Measurements from ENCODE around the gene GPR141. TPM values are rescaled to one million over a fixed set of nuclear protein-coding genes. Genes with fewer than 3 reads are reported as not detected.

Gene GPR141, protein sequence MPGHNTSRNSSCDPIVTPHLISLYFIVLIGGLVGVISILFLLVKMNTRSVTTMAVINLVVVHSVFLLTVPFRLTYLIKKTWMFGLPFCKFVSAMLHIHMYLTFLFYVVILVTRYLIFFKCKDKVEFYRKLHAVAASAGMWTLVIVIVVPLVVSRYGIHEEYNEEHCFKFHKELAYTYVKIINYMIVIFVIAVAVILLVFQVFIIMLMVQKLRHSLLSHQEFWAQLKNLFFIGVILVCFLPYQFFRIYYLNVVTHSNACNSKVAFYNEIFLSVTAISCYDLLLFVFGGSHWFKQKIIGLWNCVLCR
- total RNA-seq (2014; rRNA removed; shearing (Covaris generic)): not detected in 2 replicates

DNA sequence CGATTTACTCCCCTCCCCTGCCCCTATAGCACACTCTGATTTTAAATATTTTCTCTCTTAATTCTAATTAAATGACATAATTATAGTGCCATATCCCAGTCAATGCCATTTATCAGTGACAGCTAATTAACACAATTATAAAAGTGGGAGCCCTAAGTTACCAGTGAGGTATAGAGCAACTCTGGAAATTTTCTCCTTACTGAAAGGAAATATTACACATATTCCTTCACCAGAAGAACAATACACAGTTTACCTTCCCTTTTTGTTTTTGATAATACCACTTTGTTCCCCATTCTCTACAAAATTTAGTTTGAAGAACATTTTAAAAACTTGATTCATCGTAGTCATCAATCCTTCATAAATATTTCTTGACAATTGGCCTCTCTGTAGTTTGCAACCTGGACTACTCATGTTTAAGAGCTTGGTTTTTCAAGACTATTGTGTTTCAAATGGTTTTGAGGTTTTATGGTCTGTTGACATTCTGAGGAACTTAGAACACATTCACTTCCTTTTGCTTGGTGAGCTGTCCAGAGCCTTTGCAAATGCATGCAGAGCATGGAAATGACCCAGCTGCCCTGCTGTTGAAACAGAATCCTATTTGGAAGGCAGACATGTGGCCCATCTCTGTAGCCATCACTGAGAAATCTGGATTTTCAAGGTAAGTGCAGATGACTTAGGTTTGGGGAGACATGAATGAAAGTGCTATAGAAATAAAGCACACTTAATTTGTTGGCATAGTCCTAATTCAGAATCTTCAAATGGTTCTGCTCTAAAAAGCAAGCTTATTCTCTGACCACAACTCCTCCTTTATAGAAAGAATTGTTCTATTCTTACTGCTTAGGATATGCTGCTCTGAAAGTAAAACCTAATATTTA is at the start of gene GPR141:
Gene GPR141 (plus strand): TSS at position 521 of the 875 bp plus-strand sequence. CDS start 56,628 bp downstream, outside the sequence.
- DNase-seq: no peak
- Histone ChIP-seq H3K4me3 (ENCODE audit: insufficient read depth, low read depth, low read length) (no peak within 1 kb of the TSS), H3K27me3 (ENCODE audit: control insufficient read depth, insufficient read depth, low read length) (no peaks in the 10 kb centered on the region), H3K36me3 (replicated peaks; ENCODE audit: control insufficient read depth, insufficient read depth, low read length) (no peaks in the 10 kb centered on the region)

DNA sequence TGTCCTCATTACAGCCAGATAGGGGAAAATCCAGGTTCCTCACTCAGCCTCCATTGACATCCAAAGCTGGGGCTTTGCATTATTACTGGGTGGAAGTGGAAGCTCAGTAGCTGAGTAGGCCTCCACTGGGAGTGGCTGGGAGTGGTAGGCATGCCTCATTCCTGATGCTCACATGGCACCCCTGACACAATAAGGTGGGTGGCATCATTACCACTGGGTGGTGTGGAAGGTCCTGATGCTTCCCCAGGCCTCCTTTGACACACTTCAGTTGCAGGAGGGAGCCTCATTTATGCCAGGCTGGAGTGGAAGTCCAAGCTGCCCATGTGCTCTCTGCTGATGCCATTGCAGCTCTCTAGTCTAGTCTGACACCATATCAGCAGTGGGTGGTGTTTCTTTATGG is 48.2 kb upstream of the GPR141 start:
- H3K27me3 ChIP-seq (ENCODE audit: control insufficient read depth, insufficient read depth, low read length): no peaks in the 10 kb centered on the region
- H3K4me3 ChIP-seq (ENCODE audit: insufficient read depth, low read depth, low read length): no peak overlapping the region
- no peak for DNase-seq
- H3K36me3 ChIP-seq (replicated peaks; ENCODE audit: control insufficient read depth, insufficient read depth, low read length): no peaks in the 10 kb centered on the region

DNA sequence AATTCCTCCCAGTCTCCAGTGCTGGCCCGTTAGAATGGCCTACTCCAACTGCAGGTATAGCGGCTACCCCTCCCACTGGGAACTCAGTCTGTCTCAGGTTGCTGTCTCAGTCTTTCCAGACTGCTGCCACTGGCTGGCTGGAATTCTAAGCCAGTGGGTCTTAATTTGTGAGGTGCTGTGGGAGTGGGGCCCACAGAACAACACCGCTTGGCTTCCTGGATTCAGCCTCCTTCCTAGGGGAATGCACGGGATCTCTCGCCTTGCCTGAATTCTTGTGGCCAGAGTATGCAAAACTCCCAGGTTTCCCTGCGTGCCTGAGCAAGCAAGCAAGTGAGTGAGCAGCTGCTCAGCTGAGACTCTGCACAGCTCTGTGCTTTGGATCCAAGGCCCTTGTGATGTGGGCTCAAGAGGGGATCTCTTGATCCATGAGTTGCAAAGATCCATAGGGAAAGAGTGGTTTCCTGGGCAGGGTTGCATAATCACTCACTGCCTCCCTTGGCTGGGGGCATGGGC is 41.5 kb upstream of the GPR141 start:
- Histone ChIP-seq H3K4me3 (ENCODE audit: insufficient read depth, low read depth, low read length) (no peak overlapping the region), H3K27me3 (ENCODE audit: control insufficient read depth, insufficient read depth, low read length) (no peaks in the 10 kb centered on the region), H3K36me3 (replicated peaks; ENCODE audit: control insufficient read depth, insufficient read depth, low read length) (no peaks in the 10 kb centered on the region)
- DNase-seq: no peak

DNA sequence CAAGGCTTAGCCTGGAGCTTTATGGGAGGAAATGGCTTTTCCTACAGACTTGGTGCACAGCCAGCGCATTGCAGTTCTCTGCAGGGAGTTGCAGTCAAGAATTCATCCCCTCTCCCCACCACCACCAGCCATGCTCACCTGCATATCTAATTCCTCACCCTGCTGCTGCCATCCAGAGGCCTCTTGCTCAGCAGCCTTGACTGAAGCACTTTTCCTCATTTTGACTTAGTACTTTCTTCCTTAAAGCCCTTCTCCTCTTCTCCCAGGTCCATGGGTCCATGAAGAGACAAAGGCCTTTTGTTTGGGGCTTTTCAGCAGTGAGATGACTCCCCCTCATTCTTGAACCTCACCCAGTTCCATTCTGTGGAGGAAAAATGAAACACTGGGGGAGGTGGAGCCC is 39.7 kb upstream of the GPR141 start:
- Histone ChIP-seq H3K36me3 (replicated peaks; ENCODE audit: control insufficient read depth, insufficient read depth, low read length) (no peaks in the 10 kb centered on the region), H3K27me3 (ENCODE audit: control insufficient read depth, insufficient read depth, low read length) (no peaks in the 10 kb centered on the region), H3K4me3 (ENCODE audit: insufficient read depth, low read depth, low read length) (no peak overlapping the region)
- peak; percentile 60 for DNase-seq

DNA sequence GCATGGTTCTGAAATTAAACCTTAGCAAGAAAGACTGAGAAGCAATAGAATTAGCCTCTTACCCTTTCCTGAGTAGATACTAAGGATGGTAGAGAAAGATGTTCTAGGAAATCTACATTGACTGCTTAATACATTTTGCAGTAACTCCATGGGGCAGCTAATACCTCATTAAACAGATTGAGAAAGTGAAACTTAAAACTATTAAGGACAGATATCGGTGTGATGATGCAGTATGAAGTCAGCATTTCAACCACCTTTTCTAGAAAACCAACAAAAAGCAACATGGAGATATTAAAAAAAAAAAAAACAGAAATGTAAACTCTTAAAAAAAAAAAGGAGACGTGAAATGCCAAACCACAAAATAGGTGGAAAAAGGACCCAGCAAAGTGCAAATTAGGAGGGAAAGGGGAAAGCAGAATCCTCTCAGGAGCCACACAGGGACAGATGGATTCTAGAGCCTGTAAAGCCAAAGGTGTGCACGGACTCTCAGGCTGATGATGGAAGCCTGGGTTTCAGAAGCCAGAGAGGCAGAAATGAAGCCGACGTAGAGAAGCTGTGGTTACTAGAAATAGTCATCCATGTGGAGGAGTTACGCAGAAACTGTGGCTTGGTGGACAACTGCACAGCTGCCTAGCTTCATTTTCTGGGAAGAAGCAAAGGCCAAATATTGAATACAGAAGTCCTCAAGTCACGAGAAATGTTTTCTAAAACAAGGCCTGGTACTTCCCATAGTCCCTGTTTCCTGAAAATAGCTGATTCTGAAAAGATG is 38.1 kb upstream of the GPR141 start:
- no peak for DNase-seq
- Histone ChIP-seq H3K36me3 (replicated peaks; ENCODE audit: control insufficient read depth, insufficient read depth, low read length) (no peaks in the 10 kb centered on the region), H3K27me3 (ENCODE audit: control insufficient read depth, insufficient read depth, low read length) (no peaks in the 10 kb centered on the region), H3K4me3 (ENCODE audit: insufficient read depth, low read depth, low read length) (no peak overlapping the region)

DNA sequence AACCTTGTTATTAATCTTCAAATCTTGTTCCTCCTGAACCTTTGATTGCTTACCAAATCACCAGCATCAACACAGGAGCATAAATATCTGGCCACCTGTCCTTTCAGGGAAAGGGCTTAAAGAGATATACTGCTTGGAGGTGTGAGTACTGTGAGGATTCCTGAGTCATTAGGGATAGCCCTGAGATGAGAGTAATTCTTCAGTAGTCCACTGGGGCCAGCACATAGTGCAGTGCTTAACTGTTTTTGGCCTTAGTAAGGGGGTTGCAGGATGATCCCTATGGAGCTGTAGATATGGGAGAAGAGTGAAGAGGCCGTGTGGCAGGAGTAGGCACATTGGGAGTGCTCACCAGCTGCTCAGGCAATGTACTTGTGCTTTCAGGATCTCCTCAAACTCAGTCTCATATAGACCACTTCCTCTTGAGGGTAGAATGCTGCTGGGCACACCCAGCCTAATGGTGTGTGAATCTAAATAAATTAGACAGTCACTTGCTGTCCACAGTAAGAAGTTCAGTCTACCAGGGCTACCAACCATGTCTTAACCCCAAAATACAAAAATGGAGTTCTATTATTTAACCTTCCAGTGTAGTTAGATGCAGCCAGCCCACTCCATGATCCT is 26.5 kb upstream of the GPR141 start:
- Histone ChIP-seq H3K36me3 (replicated peaks; ENCODE audit: control insufficient read depth, insufficient read depth, low read length) (no peaks in the 10 kb centered on the region), H3K4me3 (ENCODE audit: insufficient read depth, low read depth, low read length) (no peak overlapping the region), H3K27me3 (ENCODE audit: control insufficient read depth, insufficient read depth, low read length) (no peaks in the 10 kb centered on the region)
- DNase-seq: peak; percentile 10

DNA sequence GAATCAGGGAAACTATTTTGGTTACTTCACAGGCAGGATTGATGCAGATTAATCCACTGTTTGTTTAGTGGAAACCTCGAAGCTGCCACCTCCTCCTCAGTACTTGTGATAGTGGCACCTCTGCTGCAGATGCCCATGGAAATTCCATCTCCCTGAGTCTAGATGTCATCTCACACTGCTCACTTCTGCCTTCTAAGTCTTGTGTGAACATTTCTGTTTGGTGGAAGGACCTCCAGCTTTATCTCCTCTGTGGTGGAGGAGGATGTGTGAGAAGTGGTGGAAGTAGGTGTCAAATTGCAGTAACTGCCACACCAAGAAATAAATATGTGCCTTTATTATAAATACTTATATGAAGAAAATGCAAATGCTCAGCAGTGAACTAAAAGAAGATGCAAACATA is 25.8 kb upstream of the GPR141 start:
- Histone ChIP-seq H3K4me3 (ENCODE audit: insufficient read depth, low read depth, low read length) (no peak overlapping the region), H3K27me3 (ENCODE audit: control insufficient read depth, insufficient read depth, low read length) (no peaks in the 10 kb centered on the region), H3K36me3 (replicated peaks; ENCODE audit: control insufficient read depth, insufficient read depth, low read length) (no peaks in the 10 kb centered on the region)
- no peak for DNase-seq

DNA sequence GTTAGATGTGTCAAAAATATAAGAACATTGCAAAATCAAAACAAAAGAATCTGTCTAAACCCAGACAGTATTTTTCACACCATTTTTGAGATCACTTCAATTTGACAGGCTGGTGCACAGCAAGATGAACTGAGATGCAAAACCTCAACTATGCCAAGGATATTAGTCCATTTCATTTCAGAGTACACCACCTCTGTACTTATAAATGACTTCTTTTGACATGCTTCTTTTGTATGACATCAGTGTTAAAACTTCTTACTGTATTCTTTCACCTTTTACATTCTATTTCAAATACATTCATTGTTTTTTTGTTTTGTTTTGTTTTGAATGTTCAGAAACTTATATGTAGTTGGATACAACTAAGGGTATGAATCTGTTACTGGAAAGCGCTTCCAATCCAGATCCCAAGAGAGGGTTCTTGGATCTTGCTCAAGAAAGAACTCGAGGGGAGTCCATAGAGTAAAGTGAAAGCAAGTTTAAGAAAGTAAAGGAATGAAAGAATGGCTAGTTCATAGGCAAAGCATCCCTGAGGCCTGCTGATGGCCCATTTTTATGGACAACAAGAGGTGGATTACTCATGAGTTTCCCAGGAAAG is 23.5 kb upstream of the GPR141 start:
- H3K4me3 ChIP-seq (ENCODE audit: insufficient read depth, low read depth, low read length): no peak overlapping the region
- no peak for DNase-seq
- no peaks in the 10 kb centered on the region for H3K27me3 ChIP-seq (ENCODE audit: control insufficient read depth, insufficient read depth, low read length)
- no peaks in the 10 kb centered on the region for H3K36me3 ChIP-seq (replicated peaks; ENCODE audit: control insufficient read depth, insufficient read depth, low read length)

DNA sequence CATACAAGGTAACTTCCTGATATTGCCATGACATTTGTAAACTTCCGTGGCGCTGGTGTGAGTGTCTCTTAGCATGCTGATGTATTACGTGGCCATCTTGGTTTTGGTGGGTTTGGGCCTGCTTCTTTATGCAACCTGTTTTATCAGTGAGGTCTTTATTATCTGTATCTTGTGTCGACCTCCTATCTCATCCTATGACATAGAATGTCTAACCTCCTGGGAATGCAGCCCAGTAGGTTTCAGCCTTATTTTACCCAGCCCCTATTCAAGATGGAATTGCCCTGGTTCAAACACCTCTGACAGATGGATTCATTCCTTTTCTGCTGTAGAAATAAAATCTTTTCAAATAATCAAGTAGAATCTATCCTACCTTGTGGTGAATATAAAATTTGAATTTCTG is 23.0 kb upstream of the GPR141 start:
- Histone ChIP-seq H3K36me3 (replicated peaks; ENCODE audit: control insufficient read depth, insufficient read depth, low read length) (no peaks in the 10 kb centered on the region), H3K4me3 (ENCODE audit: insufficient read depth, low read depth, low read length) (no peak overlapping the region), H3K27me3 (ENCODE audit: control insufficient read depth, insufficient read depth, low read length) (no peaks in the 10 kb centered on the region)
- DNase-seq: no peak

DNA sequence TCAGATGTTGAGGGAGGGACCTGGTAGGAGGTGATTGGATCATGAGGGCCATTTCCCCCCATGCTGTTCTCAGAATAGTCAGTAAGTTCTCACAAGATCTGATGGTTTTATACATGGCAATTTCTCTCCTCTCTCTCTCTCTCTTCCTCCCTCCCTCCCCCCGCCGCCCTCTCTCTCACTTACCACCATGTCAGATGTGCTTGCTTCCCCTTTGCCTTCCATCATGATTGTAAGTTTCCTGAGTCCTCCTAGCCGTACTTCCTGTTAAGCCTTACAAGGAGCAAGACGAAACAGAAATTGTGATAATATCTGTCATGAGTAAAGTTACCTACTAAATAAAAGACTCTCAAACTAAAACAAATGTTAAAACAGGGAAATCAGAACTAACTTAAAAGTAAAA is 19.9 kb upstream of the GPR141 start:
- Histone ChIP-seq H3K4me3 (ENCODE audit: insufficient read depth, low read depth, low read length) (no peak overlapping the region), H3K27me3 (ENCODE audit: control insufficient read depth, insufficient read depth, low read length) (no peaks in the 10 kb centered on the region), H3K36me3 (replicated peaks; ENCODE audit: control insufficient read depth, insufficient read depth, low read length) (no peaks in the 10 kb centered on the region)
- no peak for DNase-seq

DNA sequence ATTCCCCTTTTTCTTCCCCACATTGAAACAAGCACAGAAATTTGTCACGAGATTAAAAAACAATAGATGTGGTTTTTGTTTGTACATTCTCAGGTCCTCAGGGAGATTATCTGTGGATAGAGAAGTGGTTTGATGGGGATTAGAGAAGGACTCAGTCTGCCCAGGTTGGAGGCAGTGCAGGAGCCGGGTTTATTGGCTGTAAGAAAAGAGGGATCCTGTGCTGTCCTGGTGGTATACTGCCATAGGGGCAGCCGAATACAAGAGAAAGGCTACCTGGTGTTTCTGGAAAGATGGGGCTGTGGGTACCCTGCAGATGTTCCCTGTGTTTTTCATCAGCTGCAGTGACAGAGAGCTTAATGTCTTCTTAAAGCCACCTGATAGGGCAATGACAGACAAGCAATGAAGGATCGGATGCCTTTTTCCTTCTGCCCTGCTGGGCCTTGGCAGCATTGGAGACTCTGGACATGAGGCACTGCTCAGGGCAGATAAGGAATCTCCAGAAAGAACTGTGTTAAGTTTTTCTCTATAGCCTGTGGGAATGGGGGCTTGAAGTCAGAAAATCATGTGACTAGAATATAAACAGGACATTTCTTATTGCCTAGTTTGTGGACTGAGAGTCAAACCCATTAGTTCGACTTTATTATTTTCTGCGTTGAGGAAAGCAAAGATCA is 18.1 kb upstream of the GPR141 start:
- Histone ChIP-seq H3K27me3 (ENCODE audit: control insufficient read depth, insufficient read depth, low read length) (no peaks in the 10 kb centered on the region), H3K4me3 (ENCODE audit: insufficient read depth, low read depth, low read length) (no peak overlapping the region), H3K36me3 (replicated peaks; ENCODE audit: control insufficient read depth, insufficient read depth, low read length) (no peaks in the 10 kb centered on the region)
- no peak for DNase-seq

DNA sequence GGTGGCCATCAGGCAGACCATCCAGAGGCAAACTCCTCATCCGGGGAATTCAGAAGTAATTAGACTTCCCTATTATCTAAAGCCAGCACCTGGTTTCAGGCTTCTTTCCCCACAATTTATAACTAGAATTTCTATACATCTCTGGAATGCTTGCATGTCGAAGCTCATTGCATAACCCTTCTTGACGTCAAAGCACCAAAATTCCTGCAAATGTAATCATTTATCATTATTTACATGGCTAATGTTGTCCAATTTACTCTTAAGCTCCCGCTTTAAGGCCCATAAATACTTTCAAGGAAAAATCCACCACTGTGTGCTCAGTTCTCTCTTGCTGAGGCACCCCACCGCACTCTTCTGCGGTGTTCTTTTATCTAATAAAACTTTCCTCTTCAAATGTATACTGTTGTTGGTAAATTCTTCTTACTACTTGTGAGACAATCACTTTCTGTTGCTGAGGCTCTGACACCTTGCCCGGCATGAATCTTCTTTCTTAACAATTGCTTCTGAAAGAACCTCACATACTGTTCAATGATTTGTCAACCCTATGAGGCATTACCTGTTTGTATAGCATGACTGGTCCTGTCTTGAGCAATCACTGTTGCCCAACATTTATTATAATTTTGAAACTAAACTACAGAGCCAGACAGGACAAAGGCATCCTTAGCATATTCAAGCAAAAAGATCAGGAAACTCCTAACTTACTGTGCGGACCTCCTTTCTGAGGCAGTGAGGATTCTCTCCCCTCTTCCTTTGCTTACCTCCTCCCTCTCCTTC is 17.4 kb upstream of the GPR141 start:
- H3K27me3 ChIP-seq (ENCODE audit: control insufficient read depth, insufficient read depth, low read length): no peaks in the 10 kb centered on the region
- no peak for DNase-seq
- H3K36me3 ChIP-seq (replicated peaks; ENCODE audit: control insufficient read depth, insufficient read depth, low read length): no peaks in the 10 kb centered on the region
- H3K4me3 ChIP-seq (ENCODE audit: insufficient read depth, low read depth, low read length): no peak overlapping the region

DNA sequence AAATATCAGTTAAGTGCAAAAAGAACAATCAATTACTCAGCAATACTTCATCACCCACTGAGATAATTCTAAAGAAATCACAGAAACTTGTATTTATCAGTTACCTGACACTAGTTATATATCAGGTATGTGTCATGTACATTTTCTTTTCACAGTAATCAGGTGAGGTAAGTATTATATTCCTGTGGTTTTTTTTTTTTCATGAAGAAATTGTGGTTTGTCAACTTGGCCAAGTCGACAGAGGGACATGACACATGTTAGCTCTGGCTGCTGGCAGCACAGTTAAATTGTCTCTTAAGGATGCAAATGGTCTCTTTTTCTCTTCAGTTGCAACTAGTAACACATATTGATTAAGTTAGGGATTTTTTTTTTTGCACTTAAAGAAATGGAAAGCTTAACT is 13.7 kb upstream of the GPR141 start:
- Histone ChIP-seq H3K27me3 (ENCODE audit: control insufficient read depth, insufficient read depth, low read length) (no peaks in the 10 kb centered on the region), H3K36me3 (replicated peaks; ENCODE audit: control insufficient read depth, insufficient read depth, low read length) (no peaks in the 10 kb centered on the region), H3K4me3 (ENCODE audit: insufficient read depth, low read depth, low read length) (no peak overlapping the region)
- no peak for DNase-seq

All from H7 (cell line).